ENCODE measurements around the gene GALNT18.

The GALNT18 gene

DNA sequence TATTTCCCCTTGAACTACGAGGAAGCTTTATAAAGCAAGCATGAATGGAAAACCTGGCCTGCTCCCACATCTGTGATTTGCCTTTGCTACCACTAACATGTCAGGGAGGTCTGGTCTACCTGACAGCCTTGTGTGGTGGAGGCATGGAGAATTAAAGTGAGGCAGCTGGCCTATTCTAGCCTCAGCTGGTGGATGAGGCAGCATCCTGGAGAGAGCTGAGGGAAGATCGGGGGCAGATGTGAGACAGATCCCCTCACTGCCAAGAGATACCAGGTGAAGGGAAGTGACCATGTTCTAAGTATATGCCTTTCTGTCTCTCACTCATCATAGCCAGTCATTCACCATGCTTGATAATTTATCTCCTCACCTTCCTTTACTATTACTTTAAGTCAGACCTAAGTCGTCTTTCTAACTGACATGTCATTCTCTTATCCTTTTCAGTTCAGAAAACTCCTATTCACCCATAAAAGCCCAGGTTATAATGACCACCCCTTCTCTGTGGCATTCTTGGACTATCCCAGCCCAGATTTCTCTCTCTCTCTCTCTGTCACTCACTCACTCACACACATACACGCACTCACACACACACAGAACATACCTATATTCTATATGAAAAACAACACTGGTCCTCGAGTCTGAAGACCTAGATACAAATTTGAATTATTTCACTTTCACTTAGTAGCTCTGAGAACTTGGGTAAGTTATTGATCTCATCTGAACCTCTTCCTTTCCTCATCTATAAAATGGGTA, 359.5 kb downstream of the GALNT18 start:
- Histone ChIP-seq H3K9ac (ENCODE audit: low read depth, low read length) (no peak overlapping the region), H3K4me3 (ENCODE audit: low read length) (no peak overlapping the region), H3K27ac (ENCODE audit: low read depth, low read length) (no peak overlapping the region), H3K9me3 (ENCODE audit: insufficient read depth, low read depth, low read length) (no peaks in the 10 kb centered on the region), H3K36me3 (ENCODE audit: insufficient read depth, low read length) (no peaks in the 10 kb centered on the region), H3K4me1 (ENCODE audit: insufficient read depth, low read length) (peaks cover 5% of the 10 kb centered on the region; the same call in 1 of the 2 replicates), H3K27me3 (ENCODE audit: insufficient read depth, low read length) (no peaks in the 10 kb centered on the region)
- 98% methylated on average over 5 of the region's 5 CpGs for WGBS

- H3K27me3 ChIP-seq (ENCODE audit: insufficient read depth, low read length): no peaks in the 10 kb centered on the region
- no peaks in the 10 kb centered on the region for H3K36me3 ChIP-seq (ENCODE audit: insufficient read depth, low read length)
- no peaks in the 10 kb centered on the region for H3K9me3 ChIP-seq (ENCODE audit: insufficient read depth, low read depth, low read length)
- H3K4me1 ChIP-seq (ENCODE audit: insufficient read depth, low read length): peaks cover 5% of the 10 kb centered on the region; the same call in 1 of the 2 replicates
- WGBS: 78% methylated on average over 5 of the region's 5 CpGs
- H3K9ac ChIP-seq (ENCODE audit: low read depth, low read length): no peak overlapping the region
- H3K27ac ChIP-seq (ENCODE audit: low read depth, low read length): no peak overlapping the region
- H3K4me3 ChIP-seq (ENCODE audit: low read length): no peak overlapping the region
Measured at GRCh38 chr11:11261629-11262028, 360.2 kb downstream of the GALNT18 start.

- Histone ChIP-seq H3K4me1 (ENCODE audit: insufficient read depth, low read length) (peaks cover 5% of the 10 kb centered on the region; the same call in 1 of the 2 replicates), H3K9ac (ENCODE audit: low read depth, low read length) (no peak overlapping the region), H3K27ac (ENCODE audit: low read depth, low read length) (no peak overlapping the region), H3K4me3 (ENCODE audit: low read length) (no peak overlapping the region), H3K36me3 (ENCODE audit: insufficient read depth, low read length) (no peaks in the 10 kb centered on the region), H3K9me3 (ENCODE audit: insufficient read depth, low read depth, low read length) (no peaks in the 10 kb centered on the region), H3K27me3 (ENCODE audit: insufficient read depth, low read length) (no peaks in the 10 kb centered on the region)
- 93% methylated on average over 3 of the region's 4 CpGs for WGBS
Measured at GRCh38 chr11:11260903-11261302, 360.9 kb downstream of the GALNT18 start.

DNA sequence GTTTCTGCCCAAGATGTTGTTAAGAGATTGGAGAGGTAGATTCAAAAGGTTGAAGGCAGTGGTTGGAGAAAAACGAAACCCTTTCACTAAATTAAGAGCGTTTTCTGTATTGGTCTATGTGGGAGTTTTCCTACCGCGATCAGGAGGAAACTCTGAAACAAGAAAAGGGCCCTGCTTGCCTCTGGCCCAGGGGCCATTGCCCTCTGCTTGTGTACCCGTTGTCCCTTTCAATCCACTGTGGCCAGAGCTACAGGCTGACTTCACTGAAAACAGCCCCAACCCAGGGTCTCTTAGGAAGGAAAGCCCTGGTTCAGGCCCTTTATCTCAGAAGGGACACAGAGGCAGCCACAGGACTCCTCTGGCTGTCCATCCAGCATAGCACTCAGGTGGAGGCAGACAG, 367.8 kb downstream of the GALNT18 start:
- Histone ChIP-seq H3K9me3 (ENCODE audit: insufficient read depth, low read depth, low read length) (no peaks in the 10 kb centered on the region), H3K9ac (ENCODE audit: low read depth, low read length) (no peak overlapping the region), H3K4me3 (ENCODE audit: low read length) (no peak overlapping the region), H3K36me3 (ENCODE audit: insufficient read depth, low read length) (no peaks in the 10 kb centered on the region), H3K27me3 (ENCODE audit: insufficient read depth, low read length) (no peaks in the 10 kb centered on the region), H3K4me1 (ENCODE audit: insufficient read depth, low read length) (no peaks in the 10 kb centered on the region), H3K27ac (ENCODE audit: low read depth, low read length) (no peak overlapping the region)
- 97% methylated on average over 5 of the region's 5 CpGs for WGBS

DNA sequence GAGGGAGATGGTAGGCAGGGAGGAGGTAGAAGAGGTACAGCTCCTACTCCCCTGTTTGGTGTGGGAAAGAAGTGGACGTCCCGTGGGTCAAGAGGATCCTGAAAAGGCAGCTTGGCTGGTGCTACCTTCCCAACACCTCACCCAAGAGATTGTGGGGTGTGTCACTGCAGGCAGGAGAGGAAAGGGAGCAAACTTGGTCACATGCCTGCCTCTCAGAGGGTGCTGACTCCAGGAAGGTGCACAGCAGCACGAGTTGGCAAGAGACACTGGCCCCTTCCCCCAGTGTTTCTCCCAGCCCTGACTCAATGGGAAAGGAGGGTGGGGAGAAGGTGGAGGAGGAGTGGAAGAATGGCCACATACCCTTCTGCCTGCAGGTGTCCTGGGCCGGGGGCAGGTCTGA, 368.3 kb downstream of the GALNT18 start:
- Histone ChIP-seq H3K9me3 (ENCODE audit: insufficient read depth, low read depth, low read length) (no peaks in the 10 kb centered on the region), H3K9ac (ENCODE audit: low read depth, low read length) (no peak overlapping the region), H3K27ac (ENCODE audit: low read depth, low read length) (no peak overlapping the region), H3K36me3 (ENCODE audit: insufficient read depth, low read length) (no peaks in the 10 kb centered on the region), H3K4me3 (ENCODE audit: low read length) (no peak overlapping the region), H3K4me1 (ENCODE audit: insufficient read depth, low read length) (no peaks in the 10 kb centered on the region), H3K27me3 (ENCODE audit: insufficient read depth, low read length) (no peaks in the 10 kb centered on the region)
- WGBS: 63% methylated on average over 3 of the region's 4 CpGs

DNA sequence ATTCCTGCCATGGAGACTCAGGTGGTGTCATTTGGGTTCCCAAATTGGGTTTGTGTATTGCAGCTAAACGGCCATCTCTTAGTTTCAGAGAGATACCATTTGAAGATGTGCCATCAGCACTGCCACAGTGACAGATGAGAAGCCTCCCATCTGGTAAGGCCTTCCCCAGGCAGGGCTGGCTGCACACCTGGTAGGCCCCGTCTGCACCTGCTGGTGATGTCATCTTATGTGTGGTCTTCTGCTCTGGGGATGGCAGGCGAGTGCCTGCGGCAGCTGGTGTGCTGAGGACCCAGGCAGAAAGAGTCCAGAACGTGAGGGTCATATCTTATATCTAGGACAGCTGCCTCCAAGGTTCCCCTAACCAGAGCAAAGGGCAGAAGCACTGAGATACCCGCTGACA, 369.4 kb downstream of the GALNT18 start:
- Histone ChIP-seq H3K27me3 (ENCODE audit: insufficient read depth, low read length) (no peaks in the 10 kb centered on the region), H3K36me3 (ENCODE audit: insufficient read depth, low read length) (no peaks in the 10 kb centered on the region), H3K27ac (ENCODE audit: low read depth, low read length) (no peak overlapping the region), H3K4me1 (ENCODE audit: insufficient read depth, low read length) (no peaks in the 10 kb centered on the region), H3K4me3 (ENCODE audit: low read length) (no peak overlapping the region), H3K9me3 (ENCODE audit: insufficient read depth, low read depth, low read length) (no peaks in the 10 kb centered on the region), H3K9ac (ENCODE audit: low read depth, low read length) (no peak overlapping the region)
- WGBS: 90% methylated on average over 6 of the region's 6 CpGs

- Histone ChIP-seq H3K36me3 (ENCODE audit: insufficient read depth, low read length) (no peaks in the 10 kb centered on the region), H3K4me1 (ENCODE audit: insufficient read depth, low read length) (no peaks in the 10 kb centered on the region), H3K9me3 (ENCODE audit: insufficient read depth, low read depth, low read length) (no peaks in the 10 kb centered on the region), H3K4me3 (ENCODE audit: low read length) (no peak overlapping the region), H3K27me3 (ENCODE audit: insufficient read depth, low read length) (peaks cover 7% of the 10 kb centered on the region; the same call in 1 of the 2 replicates), H3K27ac (ENCODE audit: low read depth, low read length) (no peak overlapping the region), H3K9ac (ENCODE audit: low read depth, low read length) (no peak overlapping the region)
- 90% methylated on average over 4 of the region's 4 CpGs for whole genome bisulfite sequencing
Measured at GRCh38 chr11:11251394-11251970, 370.3 kb downstream of the GALNT18 start.

- Histone ChIP-seq H3K36me3 (ENCODE audit: insufficient read depth, low read length) (no peaks in the 10 kb centered on the region), H3K9ac (ENCODE audit: low read depth, low read length) (no peak overlapping the region), H3K4me1 (ENCODE audit: insufficient read depth, low read length) (no peaks in the 10 kb centered on the region), H3K27me3 (ENCODE audit: insufficient read depth, low read length) (peaks cover 7% of the 10 kb centered on the region; the same call in 1 of the 2 replicates), H3K27ac (ENCODE audit: low read depth, low read length) (no peak overlapping the region), H3K9me3 (ENCODE audit: insufficient read depth, low read depth, low read length) (no peaks in the 10 kb centered on the region), H3K4me3 (ENCODE audit: low read length) (no peak overlapping the region)
- 67% methylated on average over 2 of the region's 2 CpGs for WGBS
Measured at GRCh38 chr11:11250470-11250869, 371.3 kb downstream of the GALNT18 start.

GRCh38 chr11:11247576-11247975, 374.2 kb downstream of the GALNT18 start:
- no peak overlapping the region for H3K4me3 ChIP-seq (ENCODE audit: low read length)
- no peak overlapping the region for H3K9ac ChIP-seq (ENCODE audit: low read depth, low read length)
- peaks cover 7% of the 10 kb centered on the region; the same call in 1 of the 2 replicates for H3K27me3 ChIP-seq (ENCODE audit: insufficient read depth, low read length)
- H3K27ac ChIP-seq (ENCODE audit: low read depth, low read length): no peak overlapping the region
- no peaks in the 10 kb centered on the region for H3K9me3 ChIP-seq (ENCODE audit: insufficient read depth, low read depth, low read length)
- 93% methylated on average over 2 of the region's 2 CpGs for WGBS
- no peaks in the 10 kb centered on the region for H3K36me3 ChIP-seq (ENCODE audit: insufficient read depth, low read length)
- peaks cover 3% of the 10 kb centered on the region; the same call in 1 of the 2 replicates for H3K4me1 ChIP-seq (ENCODE audit: insufficient read depth, low read length)

DNA sequence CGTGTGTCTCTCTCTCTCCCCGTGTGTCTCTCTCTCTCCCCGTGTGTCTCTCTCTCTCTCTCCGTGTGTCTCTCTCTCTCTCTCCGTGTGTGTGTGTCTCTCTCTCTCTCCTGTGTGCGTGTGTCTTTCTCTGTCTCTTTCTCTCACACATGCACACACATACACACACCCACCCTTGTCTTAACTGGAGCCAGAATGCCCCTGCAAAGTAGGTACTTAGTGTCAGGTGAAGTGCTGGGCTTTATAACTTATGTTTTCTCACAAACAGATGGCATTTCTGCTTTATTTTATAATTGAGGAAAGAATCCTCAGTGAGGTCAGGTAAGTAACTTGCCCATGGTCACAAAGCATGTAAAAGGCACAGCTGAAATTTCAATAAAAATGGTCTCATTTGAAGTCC, 374.7 kb downstream of the GALNT18 start:
- no peaks in the 10 kb centered on the region for H3K36me3 ChIP-seq (ENCODE audit: insufficient read depth, low read length)
- H3K27ac ChIP-seq (ENCODE audit: low read depth, low read length): no peak overlapping the region
- H3K9me3 ChIP-seq (ENCODE audit: insufficient read depth, low read depth, low read length): no peaks in the 10 kb centered on the region
- WGBS: 100% methylated on average over 1 of the region's 6 CpGs
- H3K27me3 ChIP-seq (ENCODE audit: insufficient read depth, low read length): peaks cover 7% of the 10 kb centered on the region; the same call in 1 of the 2 replicates
- H3K4me1 ChIP-seq (ENCODE audit: insufficient read depth, low read length): peaks cover 3% of the 10 kb centered on the region; the same call in 1 of the 2 replicates
- H3K4me3 ChIP-seq (ENCODE audit: low read length): no peak overlapping the region
- no peak overlapping the region for H3K9ac ChIP-seq (ENCODE audit: low read depth, low read length)

DNA sequence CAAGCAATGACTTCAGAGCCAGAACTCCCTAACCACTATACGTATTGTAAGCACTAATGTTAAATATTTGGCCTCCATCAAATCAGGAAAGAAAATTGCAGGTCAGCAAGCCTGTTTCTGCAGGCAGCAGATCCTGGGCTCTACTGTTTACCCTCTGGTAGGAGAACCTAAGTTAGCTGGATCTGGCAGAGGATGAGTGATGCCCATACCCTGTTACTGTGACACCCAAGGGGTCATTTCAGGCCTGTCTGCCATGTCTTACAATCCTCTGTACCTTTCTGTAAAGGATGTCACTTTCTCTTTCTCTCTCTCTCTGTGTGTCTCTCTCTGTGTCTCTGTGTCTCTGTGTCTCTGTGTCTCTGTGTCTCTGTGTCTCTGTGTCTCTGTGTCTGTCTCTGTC, 375.6 kb downstream of the GALNT18 start:
- Histone ChIP-seq H3K27ac (ENCODE audit: low read depth, low read length) (no peak overlapping the region), H3K9ac (ENCODE audit: low read depth, low read length) (no peak overlapping the region), H3K36me3 (ENCODE audit: insufficient read depth, low read length) (no peaks in the 10 kb centered on the region), H3K27me3 (ENCODE audit: insufficient read depth, low read length) (peaks cover 7% of the 10 kb centered on the region; the same call in 1 of the 2 replicates), H3K4me3 (ENCODE audit: low read length) (no peak overlapping the region), H3K4me1 (ENCODE audit: insufficient read depth, low read length) (peaks cover 3% of the 10 kb centered on the region; the same call in 1 of the 2 replicates), H3K9me3 (ENCODE audit: insufficient read depth, low read depth, low read length) (no peaks in the 10 kb centered on the region)
- WGBS: 91% methylated on average over 1 of the region's 1 CpG
